ENCODE data around the gene ZNF189.

GRCh38 chr9:101380295-101380694, 18.4 kb upstream of the ZNF189 start:
- TF ChIP-seq CTCF (conservative IDR thresholded peaks at IDR 0.05), result no peak
- no peak for TF ChIP-seq EZH2 (IDR thresholded peaks at IDR 0.05; ENCODE audit: low read depth)

Measured in PC-9 (cell line).